ENCODE measurements around the gene ZFP62.
"Not testable (repeated sequence)": the region's sequence is repeated elsewhere in the genome, so short reads cannot be mapped to it uniquely, and the experiment has no call there.

The ZFP62 gene

DNA sequence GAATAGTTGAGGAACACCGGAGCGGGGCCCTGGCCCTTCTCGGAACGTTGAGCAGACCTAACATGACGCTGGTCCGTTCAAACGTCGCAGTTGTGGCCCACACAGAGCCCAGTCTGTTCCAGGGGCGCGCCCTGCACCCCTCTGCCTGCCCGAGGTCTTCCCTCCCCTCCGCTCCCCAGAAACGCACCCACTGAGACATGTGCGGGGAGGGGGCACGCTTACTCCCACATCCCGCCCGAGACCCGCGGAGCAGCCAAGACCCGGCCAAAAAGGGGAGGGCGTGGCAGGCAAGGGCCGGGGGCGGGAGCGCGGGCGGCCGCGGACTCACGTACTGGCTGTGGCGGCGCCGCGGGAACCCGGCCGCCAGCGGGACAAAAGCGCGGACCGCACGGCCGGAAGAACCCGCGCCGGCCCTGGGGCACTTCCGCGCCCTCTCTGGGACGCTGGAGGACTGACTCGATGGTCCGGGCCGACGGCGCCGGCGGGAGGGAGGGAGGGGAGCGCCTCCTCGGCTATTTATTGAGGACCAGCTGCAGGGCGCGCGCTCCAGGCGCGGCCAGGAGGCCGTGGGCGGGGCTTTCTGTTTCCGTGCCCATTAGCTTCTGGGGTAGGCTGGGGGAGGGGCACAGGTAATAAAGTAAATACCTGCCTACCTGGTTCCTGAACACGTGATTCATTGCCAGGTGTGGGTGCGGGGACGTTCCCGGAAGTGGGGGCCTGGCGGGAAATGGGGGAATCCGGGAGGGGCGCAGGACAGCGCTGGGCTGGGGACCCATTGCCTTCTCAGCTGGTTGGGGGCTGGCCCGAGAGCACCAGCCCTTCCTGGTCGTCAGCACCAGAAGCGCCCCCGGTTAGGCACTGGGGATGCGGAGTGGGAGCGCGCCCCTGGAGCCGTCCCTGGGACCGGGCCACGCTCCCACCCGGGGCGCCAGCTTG lies at the start of gene ZFP62:
ZFP62 (minus strand) TSS at position 390 of the 936 bp plus-strand sequence; CDS start at position 333, 57 bp downstream.
- peak; percentile 83 for DNase-seq (ENCODE audit: low read depth)

- DNase-seq (ENCODE audit: low read depth) = no peak
Observed at GRCh38 chr5:180910735-180911134, 49.7 kb upstream of the ZFP62 start.

GRCh38 chr5:180910182-180910581 lies 49.1 kb upstream of the ZFP62 start:
- no peak for DNase-seq (ENCODE audit: low read depth)

DNA sequence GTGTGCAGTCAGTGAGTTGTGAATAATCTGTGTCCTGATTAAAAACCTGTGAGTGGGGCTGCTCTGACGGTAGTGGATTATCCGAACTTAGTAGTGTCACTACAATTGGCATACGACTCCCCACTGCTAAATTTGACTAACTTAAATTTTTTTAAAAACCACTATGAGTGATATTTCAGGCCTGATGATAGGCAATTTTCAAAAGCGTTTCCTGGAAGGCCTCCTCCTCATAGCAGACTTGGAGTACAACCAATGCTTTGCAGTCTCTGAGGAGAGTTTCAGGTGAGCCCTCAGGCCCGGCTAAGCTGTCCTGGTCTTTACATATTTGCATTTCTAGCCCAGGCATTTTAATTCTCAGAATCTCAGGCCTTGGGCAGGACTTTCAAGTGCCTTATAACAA lies 48.7 kb upstream of the ZFP62 start:
- DNase-seq (ENCODE audit: low read depth) = no peak

- DNase-seq (ENCODE audit: low read depth) = no peak
Observed at GRCh38 chr5:180908998-180909731, 48.1 kb upstream of the ZFP62 start.

- DNase-seq (ENCODE audit: low read depth) = no peak
Observed at GRCh38 chr5:180908400-180908799, 47.3 kb upstream of the ZFP62 start.

DNA sequence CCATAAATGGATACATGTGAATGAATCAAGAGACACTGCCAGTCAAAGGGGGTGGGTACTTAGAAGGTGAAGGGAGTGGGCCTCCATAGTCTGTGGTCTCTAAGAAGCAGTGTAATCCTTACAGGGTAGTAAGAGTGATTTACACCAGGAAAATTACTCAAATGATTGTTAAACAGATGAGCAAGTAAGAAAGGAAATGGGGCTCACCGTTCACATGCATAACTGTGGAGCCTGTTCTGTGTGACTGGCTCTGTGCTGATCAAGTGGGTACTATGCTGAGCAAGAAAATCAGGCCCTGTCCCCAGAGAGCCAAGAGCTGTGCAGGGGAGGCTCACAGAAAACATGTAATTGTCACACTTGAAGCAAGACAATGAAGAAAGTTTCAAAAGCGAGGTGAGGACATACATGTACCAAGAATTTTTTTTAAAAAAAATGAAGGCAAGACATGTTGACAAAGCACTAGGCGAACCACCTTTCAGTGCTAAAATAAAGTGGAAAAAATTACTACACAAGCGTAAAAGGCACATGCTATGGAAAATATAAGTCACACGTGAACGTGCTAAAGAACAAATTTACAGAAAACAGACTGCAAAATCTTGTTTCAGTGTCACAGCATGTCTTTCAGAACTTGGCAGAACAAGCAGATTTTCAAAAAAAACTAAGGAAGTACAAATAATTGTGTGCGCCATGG lies 40.4 kb upstream of the ZFP62 start:
- no peak for DNase-seq (ENCODE audit: low read depth)

- DNase-seq (ENCODE audit: low read depth) = no peak
Observed at GRCh38 chr5:180900178-180900577, 39.1 kb upstream of the ZFP62 start.

DNA sequence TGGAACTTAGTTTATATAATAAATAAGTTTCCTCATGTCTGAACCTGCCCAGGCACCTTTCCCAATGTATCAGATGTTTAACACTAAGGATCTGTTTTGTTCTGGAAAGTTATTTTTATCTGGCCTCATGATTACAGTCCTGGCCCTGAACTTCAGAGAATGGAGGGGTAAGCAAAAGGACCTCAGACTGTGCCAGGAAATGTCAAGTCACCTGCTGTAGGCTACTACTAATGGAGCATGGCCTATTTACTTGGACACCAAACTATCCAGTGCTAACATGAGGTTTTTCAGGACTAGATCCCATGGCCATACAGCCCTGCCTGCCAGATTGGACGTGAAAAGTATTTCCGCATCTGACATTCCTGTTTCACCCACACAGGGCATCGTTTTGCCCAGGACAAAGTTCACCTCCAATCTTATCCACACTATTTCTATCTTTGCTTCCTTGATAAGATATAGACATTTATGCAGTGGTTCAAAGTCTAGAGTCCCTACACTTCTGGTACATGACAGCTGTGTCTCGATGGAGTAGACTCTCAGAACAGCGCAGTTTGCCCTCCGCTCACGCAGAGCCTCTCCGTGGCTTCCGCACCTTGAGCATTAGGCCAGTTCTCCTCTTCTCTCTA lies 37.7 kb upstream of the ZFP62 start, which contains the start of gene BTNL8:
BTNL8 (plus strand) TSS at position 539 of the 626 bp plus-strand sequence. CDS start 152 bp downstream, outside the sequence.
- DNase-seq (ENCODE audit: low read depth) = no peak

GRCh38 chr5:180895330-180895729 lies 34.3 kb upstream of the ZFP62 start:
- not testable (repeated sequence) for DNase-seq (ENCODE audit: low read depth)

DNA sequence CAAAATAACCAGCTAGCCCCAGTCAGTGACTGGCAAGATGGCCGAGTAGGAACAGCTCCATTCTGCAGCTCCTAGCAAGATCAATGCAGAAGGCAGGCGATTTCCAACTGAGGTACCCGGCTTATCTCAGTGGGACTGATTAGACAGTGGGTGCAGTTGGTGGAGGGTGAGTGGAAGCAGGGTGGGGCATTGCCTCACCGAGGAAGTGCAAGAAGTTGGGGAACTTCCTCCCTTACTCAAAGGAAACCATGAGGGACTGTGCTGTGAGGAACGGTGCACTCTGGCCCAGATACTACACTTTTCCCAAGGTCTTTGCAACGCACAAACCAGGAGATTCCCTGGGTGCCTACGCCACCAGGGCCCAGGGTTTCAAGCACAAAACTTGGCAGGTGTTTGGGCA lies 28.3 kb upstream of the ZFP62 start:
- DNase-seq (ENCODE audit: low read depth) = no peak

DNA sequence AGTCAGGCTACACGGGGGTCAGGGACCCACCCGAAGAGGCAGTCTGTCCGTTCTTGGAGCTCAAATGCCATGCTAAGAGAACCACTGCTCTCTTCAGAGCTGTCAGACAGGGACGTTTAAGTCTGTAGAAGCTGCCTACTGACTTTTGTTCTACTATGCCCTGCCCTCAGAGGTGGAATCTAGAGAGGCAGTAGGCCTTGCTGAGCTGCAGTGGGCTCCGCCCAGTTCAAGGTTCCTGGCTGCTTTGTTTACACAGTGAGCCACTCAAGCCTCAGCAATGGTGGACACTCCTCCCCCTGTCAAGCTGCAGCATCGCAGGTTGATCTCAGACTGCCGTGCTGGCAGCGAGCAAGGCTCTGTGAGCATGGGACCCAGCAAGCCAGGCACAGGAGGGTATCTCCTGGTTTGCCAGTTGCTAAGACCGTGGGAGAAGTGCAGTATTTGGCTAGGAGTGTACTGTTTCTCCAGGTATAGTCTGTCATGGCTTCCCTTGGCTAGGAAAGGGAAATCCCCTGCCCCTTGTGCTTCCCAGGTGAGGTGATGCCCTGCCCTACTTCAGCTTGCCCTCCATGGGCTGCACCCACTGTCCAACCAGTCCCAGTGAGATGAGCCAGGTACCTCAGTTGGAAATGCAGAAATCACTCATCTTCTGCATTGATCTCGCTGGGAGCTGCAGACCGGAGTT lies 24.9 kb upstream of the ZFP62 start:
- DNase-seq (ENCODE audit: low read depth) = not testable (repeated sequence)

- no peak for DNase-seq (ENCODE audit: low read depth)
Observed at GRCh38 chr5:180875860-180876426, 14.9 kb upstream of the ZFP62 start.

DNA sequence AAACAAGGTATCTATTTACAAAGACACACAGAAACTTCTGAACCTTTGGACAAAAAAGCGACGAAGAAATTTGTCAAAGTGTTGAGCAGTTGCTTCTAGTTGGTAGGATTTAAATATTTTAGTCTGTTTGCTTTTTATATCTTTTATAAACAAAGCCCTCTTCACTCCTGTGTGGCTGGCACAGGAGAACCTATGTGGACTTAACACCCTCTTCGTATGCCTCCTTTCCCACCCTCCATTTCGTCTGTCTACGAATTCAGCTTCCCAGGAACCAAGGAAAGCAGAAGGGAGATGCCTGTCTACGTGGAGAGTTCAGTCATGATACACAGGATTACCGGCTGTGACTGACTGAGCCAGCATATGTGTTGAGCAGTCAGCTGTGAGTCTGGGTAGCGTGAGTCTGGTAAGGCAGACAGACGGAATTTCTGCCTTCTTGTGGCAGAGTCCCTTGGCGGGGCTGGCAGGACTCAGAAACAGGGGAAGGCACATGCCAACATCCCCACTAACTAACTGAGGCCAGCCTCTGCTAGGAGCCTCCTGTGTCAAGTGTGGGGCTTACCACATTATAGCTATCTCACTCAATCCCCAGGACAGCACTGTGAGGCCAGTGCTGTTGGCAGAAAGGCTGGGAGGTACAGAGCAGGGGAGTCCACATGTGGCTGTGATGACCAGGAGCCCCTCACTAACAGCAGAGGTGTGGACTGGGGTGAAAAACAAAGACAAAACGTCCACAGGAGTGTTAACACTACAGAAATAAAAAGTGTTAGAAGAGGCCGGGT lies 13.9 kb upstream of the ZFP62 start:
- no peak for DNase-seq (ENCODE audit: low read depth)

DNA sequence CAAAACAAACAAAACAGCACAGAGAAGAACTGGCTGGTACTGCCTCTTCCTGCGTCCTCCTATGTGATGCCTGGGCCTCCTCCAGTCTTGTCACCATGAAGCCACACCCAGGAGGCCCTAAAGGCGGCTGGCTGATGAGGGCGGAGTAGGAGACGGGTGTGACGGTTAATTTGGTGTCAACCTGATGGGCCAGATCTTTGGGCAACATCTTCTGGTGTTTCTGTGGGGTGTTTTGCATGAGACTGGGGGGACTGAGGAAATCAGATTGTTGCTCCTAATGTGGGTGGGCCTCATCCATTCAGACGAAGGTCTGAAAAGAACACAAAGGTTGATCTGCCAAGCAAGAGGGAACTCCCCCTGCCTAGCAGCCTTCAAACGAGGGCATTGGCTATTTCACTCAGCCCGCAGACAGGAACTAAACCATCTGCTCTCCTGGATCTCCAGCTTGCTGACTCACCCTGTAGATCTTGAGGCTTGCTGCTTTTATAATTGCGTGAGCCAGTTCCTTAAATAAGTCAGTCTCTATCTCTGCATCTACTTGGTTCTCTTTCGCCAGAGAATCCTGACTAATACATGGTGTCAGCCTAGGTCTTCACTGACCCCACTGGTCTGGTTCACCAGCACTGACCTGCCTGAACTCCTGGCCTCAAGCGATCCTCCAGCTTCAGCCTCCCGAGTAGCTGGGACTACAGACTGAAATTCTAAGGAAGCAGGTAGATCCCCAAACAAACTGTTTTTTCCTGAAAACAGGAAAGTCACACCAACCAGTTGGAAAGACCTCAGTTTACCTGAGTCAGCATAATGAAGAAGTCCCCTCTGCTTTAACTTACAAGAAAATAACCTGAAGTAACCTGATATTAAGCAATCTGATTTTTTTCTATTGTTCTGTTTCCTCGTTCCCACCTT lies 12.8 kb upstream of the ZFP62 start:
- DNase-seq (ENCODE audit: low read depth) = no peak

GRCh38 chr5:180872419-180872818 lies 11.3 kb upstream of the ZFP62 start:
- DNase-seq (ENCODE audit: low read depth) = no peak

GRCh38 chr5:180870276-180871068 lies 9.4 kb upstream of the ZFP62 start:
- DNase-seq (ENCODE audit: low read depth) = no peak

GRCh38 chr5:180869587-180869986 lies 8.5 kb upstream of the ZFP62 start:
- DNase-seq (ENCODE audit: low read depth) = no peak

All from activated T-helper 1 cell treated with Interleukin-2 at 50 U/mL for 16 hours (primary cell).